ENCODE measurements around the gene EFL1. TPM values are rescaled to one million over a fixed set of nuclear protein-coding genes. Genes with fewer than 3 reads are reported as not detected.

Gene EFL1
- total and polyA plus RNA-seq, 2 donors (not counting 3 experiments of a cell fraction or from before 2014, with no cell fraction given), result 6.6 to 21.9 TPM

DNA sequence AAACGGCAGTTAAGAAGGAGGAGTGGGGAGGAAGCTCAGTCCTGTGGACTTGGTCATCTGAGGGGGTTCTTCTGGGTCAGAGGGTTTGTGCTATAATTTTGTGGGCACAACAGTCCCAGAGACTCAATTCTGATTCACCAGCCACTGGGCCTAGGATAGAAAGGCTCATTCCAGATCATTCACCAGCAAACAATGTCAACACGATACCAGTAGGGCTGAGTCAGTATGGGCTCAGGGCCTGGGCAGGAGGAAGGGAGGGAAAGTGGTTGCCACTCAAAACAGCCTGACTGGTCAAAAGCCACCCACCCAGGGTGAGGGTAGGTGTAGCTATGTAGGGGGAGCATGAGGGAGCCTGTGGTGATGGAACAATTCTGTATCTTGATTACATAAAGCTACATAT, 129.8 kb downstream of the EFL1 start:
- no peak overlapping the region for H2AFZ ChIP-seq (ENCODE audit: low read depth, low read length)
- no peak overlapping the region for H3K4me3 ChIP-seq (replicated peaks in 1 of 3; ENCODE audit: insufficient read depth in 1 of 3, low read depth in 1 of 3, low read length in 3 of 3)
- dilution Hi-C loops (cut with MboI; ENCODE audit: extremely low pct_ligation_motif_present, low sequenced_read_pairs), result no loop called here
- no peak for FAIRE-seq
- BruUV-seq (replicated peaks), result no TSS peak
- DNase-seq (ENCODE audit: low read depth, low spot score), result no peak
- TF ChIP-seq, protein P1, sequence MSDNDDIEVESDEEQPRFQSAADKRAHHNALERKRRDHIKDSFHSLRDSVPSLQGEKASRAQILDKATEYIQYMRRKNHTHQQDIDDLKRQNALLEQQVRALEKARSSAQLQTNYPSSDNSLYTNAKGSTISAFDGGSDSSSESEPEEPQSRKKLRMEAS (IDR thresholded peaks at IDR 0.05; ENCODE audit: insufficient read depth, insufficient read length), result no peak
- TF ChIP-seq JUN (IDR thresholded peaks at IDR 0.05; ENCODE audit: borderline replicate concordance, insufficient read depth, insufficient read length, low read depth) (no peak), GATA2 (IDR thresholded peaks at IDR 0.05; ENCODE audit: insufficient read depth, insufficient read length, low read depth, low read length) (no peak), POLR2AphosphoS5 (IDR thresholded peaks at IDR 0.05; ENCODE audit: insufficient read depth, low read depth, low read length) (no peak), EZH2 (IDR thresholded peaks at IDR 0.05; ENCODE audit: borderline replicate concordance, low read depth, low read length, severe bottlenecking) (no peak), MYC (IDR thresholded peaks at IDR 0.05; ENCODE audit: low read depth, low read length) (no peak), FOS (IDR thresholded peaks at IDR 0.05; ENCODE audit: borderline replicate concordance, insufficient read depth, low read length) (no peak), POLR2A (IDR thresholded peaks at IDR 0.05; ENCODE audit: low read depth, low read length) (no peak)
- TF ChIP-seq, protein P2, sequence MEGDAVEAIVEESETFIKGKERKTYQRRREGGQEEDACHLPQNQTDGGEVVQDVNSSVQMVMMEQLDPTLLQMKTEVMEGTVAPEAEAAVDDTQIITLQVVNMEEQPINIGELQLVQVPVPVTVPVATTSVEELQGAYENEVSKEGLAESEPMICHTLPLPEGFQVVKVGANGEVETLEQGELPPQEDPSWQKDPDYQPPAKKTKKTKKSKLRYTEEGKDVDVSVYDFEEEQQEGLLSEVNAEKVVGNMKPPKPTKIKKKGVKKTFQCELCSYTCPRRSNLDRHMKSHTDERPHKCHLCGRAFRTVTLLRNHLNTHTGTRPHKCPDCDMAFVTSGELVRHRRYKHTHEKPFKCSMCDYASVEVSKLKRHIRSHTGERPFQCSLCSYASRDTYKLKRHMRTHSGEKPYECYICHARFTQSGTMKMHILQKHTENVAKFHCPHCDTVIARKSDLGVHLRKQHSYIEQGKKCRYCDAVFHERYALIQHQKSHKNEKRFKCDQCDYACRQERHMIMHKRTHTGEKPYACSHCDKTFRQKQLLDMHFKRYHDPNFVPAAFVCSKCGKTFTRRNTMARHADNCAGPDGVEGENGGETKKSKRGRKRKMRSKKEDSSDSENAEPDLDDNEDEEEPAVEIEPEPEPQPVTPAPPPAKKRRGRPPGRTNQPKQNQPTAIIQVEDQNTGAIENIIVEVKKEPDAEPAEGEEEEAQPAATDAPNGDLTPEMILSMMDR (IDR thresholded peaks at IDR 0.05; ENCODE audit: extremely low read depth in 1 of 2, insufficient read depth in 1 of 2, low read depth in 1 of 2, low read length in 2 of 2), result no peak
- H3K27ac ChIP-seq (ENCODE audit: insufficient read depth, low read depth, low read length), result no peak overlapping the region
- intact Hi-C loops (cut with micrococcal nuclease), result no loop called here
- H3K27me3 ChIP-seq (ENCODE audit: control insufficient read depth in 2 of 2, insufficient read depth in 2 of 2, low read length in 2 of 2), result no peaks in the 10 kb centered on the region
- H4K20me1 ChIP-seq (replicated peaks; ENCODE audit: control insufficient read depth, extremely low read depth, insufficient read depth, low read length), result no peaks in the 10 kb centered on the region
- peaks cover 2 to 6% of the 10 kb centered on the region in 2 experiments for H3K36me3 ChIP-seq (ENCODE audit: control insufficient read depth in 2 of 2, extremely low read depth in 1 of 2, insufficient read depth in 2 of 2, low read length in 2 of 2)
- H3K9ac ChIP-seq (replicated peaks; ENCODE audit: extremely low read depth, insufficient read depth, low read length), result no peak overlapping the region
- no peaks in the 10 kb centered on the region for H3K4me1 ChIP-seq (ENCODE audit: control insufficient read depth, extremely low read depth, insufficient read depth, low read length)
- POLR2A ChIA-PET, result no interaction called here
- H3K79me2 ChIP-seq (ENCODE audit: control insufficient read depth, insufficient read depth, low read length), result no peaks in the 10 kb centered on the region
- no peaks in the 10 kb centered on the region for H3K9me1 ChIP-seq (replicated peaks; ENCODE audit: control insufficient read depth, extremely low read depth, insufficient read depth, low read length)
- no peaks in the 10 kb centered on the region for H3K9me3 ChIP-seq (replicated peaks; ENCODE audit: control insufficient read depth, insufficient read depth, low read length)
- CTCF ChIA-PET, result interaction anchor here (1.5 to 5.2 kb wide), 2 partner anchors 10 to 24 kb away, joined by 4 to 29 read pairs; no protein-coding TSS in a partner anchor
- H3K4me2 ChIP-seq (ENCODE audit: insufficient read depth, low read length), result no peak overlapping the region

Measured in endothelial cell of umbilical vein (primary cell).